K562 (cell line): Measurements from ENCODE around the gene ERVFRD-1. TPM values are rescaled to one million over a fixed set of nuclear protein-coding genes. Genes with fewer than 3 reads are reported as not detected.

Experiments
- CHD1 ChIP-seq: fragments of 200-600 bp; sonication (generic); IDR thresholded peaks from one replicate; pipeline ENCODE4 v1.6.1; 2012; ENCODE audit warnings: mild to moderate bottlenecking, moderate library complexity, low read length, inconsistent platforms
- ELF1 ChIP-seq: fragments of 200-800 bp; sonication (Bioruptor generic); IDR thresholded peaks from 2 replicates; pipeline ENCODE4 v1.6.1; 2016; ENCODE audit warnings: missing genetic modification characterization, missing compliant biosample characterization
- ELF2 ChIP-seq: fragments of 250-450 bp; sonication (Bioruptor Pico); IDR thresholded peaks from 2 replicates; pipeline ENCODE4 v1.5.0; 2021; ENCODE audit warnings: mild to moderate bottlenecking
- ETV6 ChIP-seq, 3 experiments: fragments of 150-350 bp in 1 of 3; sonication (generic) in 1 of 3; formaldehyde crosslinking in 1 of 3; IDR thresholded peaks; 2 replicates each; pipeline versions ENCODE4 v1.6.1 to v1.8.0; 2014 to 2022; ENCODE audit warnings: borderline replicate concordance in 2 of 3, low read depth in 2 of 3, antibody characterized with exemption in 1 of 3, low read length in 1 of 3, mild to moderate bottlenecking in 1 of 3, missing genetic modification reagents in 1 of 3
- FOXA3 ChIP-seq, 2 experiments: fragments of 450-650 bp in 1 of 2; sonication (generic) in 1 of 2; formaldehyde crosslinking; IDR thresholded peaks in 1 of 2; conservative IDR thresholded peaks in 1 of 2; 2 replicates each; pipeline versions ENCODE4 v1.4.0 to v1.8.0; 2020 to 2022; ENCODE audit warnings: mild to moderate bottlenecking in 2 of 2, missing genetic modification reagents in 1 of 2
- HMG20B ChIP-seq: fragments of 250-450 bp; sonication (Bioruptor Pico); IDR thresholded peaks from 2 replicates; pipeline ENCODE4 v1.5.0; 2021; ENCODE audit warnings: mild to moderate bottlenecking
- IFI16 ChIP-seq: fragments of 250-450 bp; sonication (Bioruptor Pico); IDR thresholded peaks from 2 replicates; pipeline ENCODE4 v2.1.2; 2022; ENCODE audit warnings: mild to moderate bottlenecking, inconsistent platforms
- MAFF ChIP-seq: IDR thresholded peaks from 2 replicates; pipeline ENCODE4 v1.6.1; 2012; ENCODE audit warnings: low read length, improper control_type of control experiment
- MCM7 ChIP-seq, 2 experiments: fragments of 450-650 bp; IDR thresholded peaks; 2 replicates each; pipeline ENCODE4 v1.6.1; 2016 to 2018
- MEF2D ChIP-seq: conservative IDR thresholded peaks from 2 replicates; pipeline ENCODE4 v1.6.1; 2016; ENCODE audit warnings: low read depth, missing genetic modification characterization, missing compliant biosample characterization
- MTA1 ChIP-seq: fragments of 450-650 bp; IDR thresholded peaks from 2 replicates; pipeline ENCODE4 v1.6.1; 2017; ENCODE audit warnings: borderline replicate concordance
- MTA3 ChIP-seq: fragments of 450-650 bp; formaldehyde crosslinking; IDR thresholded peaks from 2 replicates; pipeline ENCODE4 v1.6.1; 2017; ENCODE audit warnings: mild to moderate bottlenecking, borderline replicate concordance
- NR2C1 ChIP-seq, 2 experiments: fragments of 450-650 bp; IDR thresholded peaks; 2 replicates each; pipeline ENCODE4 v1.6.1; 2017; ENCODE audit warnings: mild to moderate bottlenecking in 2 of 2, antibody characterized with exemption in 1 of 2, inconsistent platforms in 1 of 2, missing compliant biosample characterization in 1 of 2, missing genetic modification characterization in 1 of 2
- RB1 ChIP-seq: fragments of 450-650 bp; IDR thresholded peaks from 2 replicates; pipeline ENCODE4 v1.6.1; 2017; ENCODE audit warnings: low read depth, mild to moderate bottlenecking
- SIN3A ChIP-seq, 2 experiments: fragments of 150-350 bp in 1 of 2; IDR thresholded peaks; 2 replicates each; pipeline ENCODE4 v1.6.1; 2011 to 2016; ENCODE audit warnings: borderline replicate concordance in 2 of 2, low read depth in 2 of 2, low read length in 2 of 2, mild to moderate bottlenecking in 2 of 2, moderate library complexity in 2 of 2; ENCODE audit not compliant: control insufficient read depth in 1 of 2
- SMARCA4 ChIP-seq: fragments of 450-650 bp; IDR thresholded peaks from 2 replicates; pipeline ENCODE4 v1.6.1; 2016
- STAG1 ChIP-seq: sonication (generic); formaldehyde crosslinking; IDR thresholded peaks from 2 replicates; pipeline ENCODE4 v1.5.0; 2020; ENCODE audit warnings: missing genetic modification reagents, borderline replicate concordance
- ZBTB1 ChIP-seq: sonication (generic); formaldehyde crosslinking; IDR thresholded peaks from 2 replicates; pipeline ENCODE4 v1.8.1; 2023; ENCODE audit warnings: missing genetic modification reagents, low read depth, mild to moderate bottlenecking, borderline replicate concordance
- ZNF444 ChIP-seq: fragments of 250-450 bp; sonication (Bioruptor Pico); IDR thresholded peaks from 2 replicates; pipeline ENCODE4 v1.4.0; 2020; ENCODE audit warnings: mild to moderate bottlenecking, moderate library complexity
- ZNF561 ChIP-seq: fragments of 450-650 bp; formaldehyde crosslinking; conservative IDR thresholded peaks from 2 replicates; pipeline ENCODE4 v1.4.0; 2020; ENCODE audit warnings: mild to moderate bottlenecking, moderate library complexity
- polyA plus RNA-seq, 8 experiments: library from polyadenylated mRNA; depleted of rRNA in 4 of 8; stranded (reverse) in 5 of 8; unstranded in 3 of 8; fragments of >200 nt; fragmentation: Nextera tagmentation in 2 of 8; fragmentation: Illumina TruSeq in 1 of 8; extraction: Ambion mirVana in 2 of 8; extraction: Trizol in 1 of 8; gene quantifications; 2 replicates each; pipeline versions ENCODE4 v1.2.1 to v1.2.3, GENCODE V29; 2011 to 2014; ENCODE audit warnings: inconsistent platforms in 1 of 8, missing spikeins in 1 of 8
- total RNA-seq, 7 experiments: library from RNA; depleted of rRNA in 6 of 7; stranded (reverse); fragments of >200 nt in 6 of 7; fragmentation: Illumina TruSeq in 2 of 7; extraction: Trizol in 2 of 7; gene quantifications; 2 replicates each; pipeline versions ENCODE4 v1.2.1 to v1.2.3, GENCODE V29; 2011 to 2021; ENCODE audit warnings: low replicate concordance in 1 of 7
- TF ChIP-seq, protein P1 (sequence below): sonication (generic); formaldehyde crosslinking; IDR thresholded peaks from 2 replicates; pipeline ENCODE4 v1.8.1; 2023; ENCODE audit warnings: mild to moderate bottlenecking, missing genetic modification reagents
- TF ChIP-seq, protein P2 (sequence below), 2 experiments: fragments of 450-650 bp in 1 of 2; sonication (generic) in 1 of 2; formaldehyde crosslinking; conservative IDR thresholded peaks; 2 replicates each; pipeline versions ENCODE4 v1.4.0 to v1.8.1; 2020 to 2022; ENCODE audit warnings: mild to moderate bottlenecking in 1 of 2, missing genetic modification reagents in 1 of 2
- TF ChIP-seq, protein P3 (sequence below): fragments of 200-800 bp; sonication (Bioruptor generic); IDR thresholded peaks from 2 replicates; pipeline ENCODE4 v1.6.1; 2017; ENCODE audit warnings: missing genetic modification characterization, missing compliant biosample characterization

ERVFRD-1 gene
- total and polyA plus RNA-seq, 9 of the 15 experiments (the other 6 are each of a cell fraction or from before 2014, with no cell fraction given): 0.05 to 0.14 (median 0.09) TPM; not detected in 2

DNA sequence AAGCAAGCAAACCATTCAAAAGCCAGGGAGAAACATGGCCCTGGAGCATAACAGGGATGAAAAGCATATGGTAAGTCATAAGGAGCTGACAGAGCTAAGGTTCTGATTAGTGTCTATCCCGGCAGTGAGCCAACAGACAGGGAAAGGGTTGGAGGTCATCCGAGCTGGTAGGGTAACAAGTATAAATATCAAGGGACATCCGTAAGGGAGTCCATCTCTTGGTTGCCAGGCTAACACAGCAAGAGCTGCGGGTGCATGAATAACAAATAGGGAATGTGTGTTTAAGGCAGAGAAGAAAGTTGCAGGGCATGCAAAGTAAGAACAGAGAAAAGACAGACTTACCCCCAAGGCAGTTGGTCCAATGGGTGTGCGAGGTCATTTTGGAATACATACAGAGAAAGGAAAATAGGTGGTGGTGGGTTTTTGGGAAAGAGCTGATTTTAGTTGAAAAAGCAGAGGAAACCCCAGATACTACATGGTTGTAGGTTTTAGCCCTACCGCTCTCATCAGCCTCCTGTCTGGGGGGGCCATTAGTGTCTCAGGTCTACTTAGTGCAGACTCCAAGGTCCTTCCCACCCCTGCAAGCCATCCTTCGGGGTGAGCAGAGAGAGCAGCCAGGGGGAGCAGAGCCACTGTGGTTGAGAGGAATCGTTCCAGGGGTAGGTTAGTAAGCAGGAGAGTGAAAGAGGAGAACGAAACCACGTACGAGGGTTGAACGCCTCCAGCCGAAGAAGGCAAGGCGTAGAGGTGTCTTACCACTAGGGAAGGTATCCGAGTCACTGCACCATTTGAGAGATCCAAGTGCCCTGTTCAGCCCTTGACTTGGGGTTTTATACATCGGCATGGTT, at the start of gene ERVFRD-1 (continued):
- no peak for TF ChIP-seq SIN3A (IDR thresholded peaks at IDR 0.05; ENCODE audit: borderline replicate concordance in 2 of 2, control insufficient read depth in 1 of 2, low read depth in 2 of 2, low read length in 2 of 2)
- TF ChIP-seq ETV6 (IDR thresholded peaks at IDR 0.05; ENCODE audit: borderline replicate concordance in 1 of 2, low read depth in 2 of 2, low read length in 1 of 2): no peak
- no peak for TF ChIP-seq ETV6 (CRISPR knock-in tag; IDR thresholded peaks at IDR 0.05; ENCODE audit: borderline replicate concordance)
- no peak for TF ChIP-seq MAFF
- TF ChIP-seq, protein P1, sequence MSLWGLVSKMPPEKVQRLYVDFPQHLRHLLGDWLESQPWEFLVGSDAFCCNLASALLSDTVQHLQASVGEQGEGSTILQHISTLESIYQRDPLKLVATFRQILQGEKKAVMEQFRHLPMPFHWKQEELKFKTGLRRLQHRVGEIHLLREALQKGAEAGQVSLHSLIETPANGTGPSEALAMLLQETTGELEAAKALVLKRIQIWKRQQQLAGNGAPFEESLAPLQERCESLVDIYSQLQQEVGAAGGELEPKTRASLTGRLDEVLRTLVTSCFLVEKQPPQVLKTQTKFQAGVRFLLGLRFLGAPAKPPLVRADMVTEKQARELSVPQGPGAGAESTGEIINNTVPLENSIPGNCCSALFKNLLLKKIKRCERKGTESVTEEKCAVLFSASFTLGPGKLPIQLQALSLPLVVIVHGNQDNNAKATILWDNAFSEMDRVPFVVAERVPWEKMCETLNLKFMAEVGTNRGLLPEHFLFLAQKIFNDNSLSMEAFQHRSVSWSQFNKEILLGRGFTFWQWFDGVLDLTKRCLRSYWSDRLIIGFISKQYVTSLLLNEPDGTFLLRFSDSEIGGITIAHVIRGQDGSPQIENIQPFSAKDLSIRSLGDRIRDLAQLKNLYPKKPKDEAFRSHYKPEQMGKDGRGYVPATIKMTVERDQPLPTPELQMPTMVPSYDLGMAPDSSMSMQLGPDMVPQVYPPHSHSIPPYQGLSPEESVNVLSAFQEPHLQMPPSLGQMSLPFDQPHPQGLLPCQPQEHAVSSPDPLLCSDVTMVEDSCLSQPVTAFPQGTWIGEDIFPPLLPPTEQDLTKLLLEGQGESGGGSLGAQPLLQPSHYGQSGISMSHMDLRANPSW (CRISPR knock-in tag): no peak
- TF ChIP-seq HMG20B: no peak
- TF ChIP-seq, protein P2, sequence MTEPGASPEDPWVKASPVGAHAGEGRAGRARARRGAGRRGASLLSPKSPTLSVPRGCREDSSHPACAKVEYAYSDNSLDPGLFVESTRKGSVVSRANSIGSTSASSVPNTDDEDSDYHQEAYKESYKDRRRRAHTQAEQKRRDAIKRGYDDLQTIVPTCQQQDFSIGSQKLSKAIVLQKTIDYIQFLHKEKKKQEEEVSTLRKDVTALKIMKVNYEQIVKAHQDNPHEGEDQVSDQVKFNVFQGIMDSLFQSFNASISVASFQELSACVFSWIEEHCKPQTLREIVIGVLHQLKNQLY (CRISPR knock-in tag; conservative IDR thresholded peaks at IDR 0.05): no peak
- TF ChIP-seq MTA3: no peak
- TF ChIP-seq MTA1: no peak
- TF ChIP-seq ELF1 (tag): no peak
- TF ChIP-seq MCM7 (IDR thresholded peaks at IDR 0.05): no peak
- no peak for TF ChIP-seq ELF2 (CRISPR knock-in tag)
- TF ChIP-seq ZNF561: no peak
- no peak for TF ChIP-seq RB1
- TF ChIP-seq ZBTB1: no peak
- TF ChIP-seq IFI16 (CRISPR knock-in tag): no peak
- no peak for TF ChIP-seq STAG1
- no peak for TF ChIP-seq SMARCA4
- no peak for TF ChIP-seq MEF2D (tag)
- no peak for TF ChIP-seq FOXA3 (CRISPR knock-in tag; conservative IDR thresholded peaks at IDR 0.05 in 1 of 2, IDR thresholded peaks at IDR 0.05 in 1 of 2)
- peak; percentile 21; the same call in 1 of the 2 replicates for TF ChIP-seq NR2C1 (IDR thresholded peaks at IDR 0.05)
- 0 out of 2 replicates have a peak, but pooled peaks have one; percentile 28 for TF ChIP-seq NR2C1 (tag; IDR thresholded peaks at IDR 0.05)
- TF ChIP-seq, protein P3, sequence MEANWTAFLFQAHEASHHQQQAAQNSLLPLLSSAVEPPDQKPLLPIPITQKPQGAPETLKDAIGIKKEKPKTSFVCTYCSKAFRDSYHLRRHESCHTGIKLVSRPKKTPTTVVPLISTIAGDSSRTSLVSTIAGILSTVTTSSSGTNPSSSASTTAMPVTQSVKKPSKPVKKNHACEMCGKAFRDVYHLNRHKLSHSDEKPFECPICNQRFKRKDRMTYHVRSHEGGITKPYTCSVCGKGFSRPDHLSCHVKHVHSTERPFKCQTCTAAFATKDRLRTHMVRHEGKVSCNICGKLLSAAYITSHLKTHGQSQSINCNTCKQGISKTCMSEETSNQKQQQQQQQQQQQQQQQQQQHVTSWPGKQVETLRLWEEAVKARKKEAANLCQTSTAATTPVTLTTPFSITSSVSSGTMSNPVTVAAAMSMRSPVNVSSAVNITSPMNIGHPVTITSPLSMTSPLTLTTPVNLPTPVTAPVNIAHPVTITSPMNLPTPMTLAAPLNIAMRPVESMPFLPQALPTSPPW (CRISPR knock-in tag): peak; percentile 30; the same call in 1 of the 2 replicates
- TF ChIP-seq CHD1: no peak
- TF ChIP-seq ZNF444: no peak
